GM12874 (cell line): Measurements from ENCODE around the gene ELFN2.

Source experiments
- TF ChIP-seq, protein P1 (sequence below): IDR thresholded peaks from 2 replicates; pipeline ENCODE4 v1.5.1; 2011; ENCODE audit warnings: low read depth, mild to moderate bottlenecking, control low read depth, low read length, moderate library complexity; ENCODE audit not compliant: insufficient read depth

ELFN2 gene

GRCh38 chr22:37403267-37403960, 23.9 kb downstream of the ELFN2 start:
- TF ChIP-seq, protein P1, sequence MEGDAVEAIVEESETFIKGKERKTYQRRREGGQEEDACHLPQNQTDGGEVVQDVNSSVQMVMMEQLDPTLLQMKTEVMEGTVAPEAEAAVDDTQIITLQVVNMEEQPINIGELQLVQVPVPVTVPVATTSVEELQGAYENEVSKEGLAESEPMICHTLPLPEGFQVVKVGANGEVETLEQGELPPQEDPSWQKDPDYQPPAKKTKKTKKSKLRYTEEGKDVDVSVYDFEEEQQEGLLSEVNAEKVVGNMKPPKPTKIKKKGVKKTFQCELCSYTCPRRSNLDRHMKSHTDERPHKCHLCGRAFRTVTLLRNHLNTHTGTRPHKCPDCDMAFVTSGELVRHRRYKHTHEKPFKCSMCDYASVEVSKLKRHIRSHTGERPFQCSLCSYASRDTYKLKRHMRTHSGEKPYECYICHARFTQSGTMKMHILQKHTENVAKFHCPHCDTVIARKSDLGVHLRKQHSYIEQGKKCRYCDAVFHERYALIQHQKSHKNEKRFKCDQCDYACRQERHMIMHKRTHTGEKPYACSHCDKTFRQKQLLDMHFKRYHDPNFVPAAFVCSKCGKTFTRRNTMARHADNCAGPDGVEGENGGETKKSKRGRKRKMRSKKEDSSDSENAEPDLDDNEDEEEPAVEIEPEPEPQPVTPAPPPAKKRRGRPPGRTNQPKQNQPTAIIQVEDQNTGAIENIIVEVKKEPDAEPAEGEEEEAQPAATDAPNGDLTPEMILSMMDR: no peak

GRCh38 chr22:37402184-37402506, 25.1 kb downstream of the ELFN2 start:
- TF ChIP-seq, protein P1: no peak

DNA sequence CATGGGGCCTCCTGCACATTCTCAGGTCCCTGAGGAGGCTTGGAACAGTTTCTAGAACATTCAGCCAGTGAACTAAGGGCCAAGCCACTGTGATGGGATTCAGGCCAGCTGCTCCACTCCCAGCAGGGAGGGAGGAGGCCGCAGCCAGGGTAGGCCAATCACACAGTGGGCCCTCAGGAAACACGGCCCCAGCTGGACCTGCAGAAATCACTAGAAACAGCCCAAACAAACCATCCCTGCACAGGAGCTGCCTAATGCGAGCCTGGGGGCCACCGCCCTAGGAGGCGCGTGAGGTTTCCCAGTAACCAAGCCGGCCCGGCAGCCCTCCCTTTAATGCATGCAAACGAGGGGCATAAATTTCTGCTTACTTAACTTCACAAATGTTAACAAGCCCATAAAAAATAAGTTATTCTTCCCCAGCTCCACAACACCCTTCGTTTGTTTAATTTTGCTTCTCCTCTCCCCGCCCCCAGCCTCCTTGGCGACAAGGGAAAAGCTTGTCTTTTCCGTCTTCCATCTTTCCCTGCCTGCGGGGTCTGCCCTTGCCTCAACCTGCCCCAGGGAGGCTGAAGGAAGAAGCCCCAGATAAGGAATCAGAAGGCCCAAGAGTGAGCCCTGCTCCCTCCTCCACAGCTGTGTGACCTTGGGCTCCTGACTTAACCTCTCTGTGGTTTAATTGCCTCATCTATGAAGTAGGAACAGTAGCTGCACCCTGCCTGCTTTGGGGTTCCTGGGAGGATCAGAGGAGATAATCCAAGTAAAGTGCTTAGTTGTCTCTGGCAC, 25.7 kb downstream of the ELFN2 start:
- TF ChIP-seq, protein P1: no peak

DNA sequence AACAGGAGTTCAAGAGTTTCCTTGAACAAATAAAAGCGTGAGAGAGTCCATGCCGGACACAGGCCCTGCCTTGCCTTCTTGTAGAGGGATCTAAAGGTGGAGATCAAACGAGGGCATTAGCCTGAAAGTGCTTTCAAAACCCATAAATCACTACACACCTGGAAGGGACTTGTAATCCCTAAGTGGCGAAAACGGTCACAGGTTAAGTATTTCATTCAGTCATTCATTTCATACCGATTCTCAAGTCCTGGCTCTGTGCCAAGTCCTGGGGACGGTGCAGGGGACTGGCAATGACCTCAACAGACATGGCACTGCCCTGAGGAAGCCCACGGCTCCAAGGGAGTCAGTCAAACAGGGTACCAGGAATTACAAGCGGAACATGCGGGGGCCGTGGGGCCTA, 26.6 kb downstream of the ELFN2 start:
- TF ChIP-seq, protein P1: no peak

DNA sequence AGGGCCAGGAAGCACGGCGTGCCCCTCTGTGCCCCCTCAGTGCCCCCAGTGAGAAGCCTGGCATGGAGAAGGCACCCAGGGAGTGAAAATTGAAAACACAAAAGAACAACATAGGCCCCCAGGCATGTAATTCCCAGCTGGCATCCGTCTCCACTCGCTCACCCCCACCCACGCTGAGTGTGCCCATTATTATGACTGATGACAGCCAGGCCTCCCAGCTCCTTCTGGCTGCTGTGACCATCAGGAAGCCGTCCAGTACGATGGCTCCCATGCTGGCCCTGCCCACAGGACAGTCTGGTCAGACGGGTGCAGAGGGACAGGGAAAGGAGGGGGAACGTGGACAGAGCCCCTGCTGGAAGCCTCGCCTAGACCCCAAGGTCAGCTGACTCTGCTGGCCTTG, 30.1 kb downstream of the ELFN2 start:
- TF ChIP-seq, protein P1: no peak

DNA sequence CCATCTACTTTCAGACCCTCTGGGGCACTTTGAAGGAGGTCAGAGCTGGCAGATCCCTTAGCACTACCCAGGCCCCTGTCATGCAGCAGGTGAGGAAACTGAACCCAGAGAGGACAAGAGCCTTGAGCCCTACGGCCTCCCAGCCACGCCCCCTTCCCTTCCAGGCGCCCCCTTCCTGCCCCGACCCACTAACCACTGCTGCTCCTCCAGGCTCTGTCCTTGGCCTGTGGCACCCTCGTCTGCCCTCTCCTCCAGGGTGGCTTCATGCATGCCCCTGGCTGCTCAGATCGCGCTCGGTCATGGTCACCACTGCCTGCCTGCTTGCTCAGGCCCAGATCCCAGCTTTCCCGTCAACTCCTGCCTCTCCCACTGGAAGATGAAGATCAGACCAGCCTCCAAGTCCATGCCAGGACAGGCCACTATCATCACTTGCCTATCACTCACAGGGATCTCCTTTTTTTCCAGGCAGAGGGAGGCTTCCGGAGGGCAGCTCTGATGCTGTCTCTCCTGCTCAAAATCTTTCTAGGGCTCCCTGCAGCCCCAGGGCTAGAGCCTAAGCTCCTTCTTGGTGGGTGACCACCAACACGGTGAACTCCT, 30.7 kb downstream of the ELFN2 start:
- TF ChIP-seq, protein P1: no peak

- TF ChIP-seq, protein P1: no peak
Observed at GRCh38 chr22:37394341-37394740, 32.9 kb downstream of the ELFN2 start.
